ENCODE data around the gene ARL6IP4.

DNA sequence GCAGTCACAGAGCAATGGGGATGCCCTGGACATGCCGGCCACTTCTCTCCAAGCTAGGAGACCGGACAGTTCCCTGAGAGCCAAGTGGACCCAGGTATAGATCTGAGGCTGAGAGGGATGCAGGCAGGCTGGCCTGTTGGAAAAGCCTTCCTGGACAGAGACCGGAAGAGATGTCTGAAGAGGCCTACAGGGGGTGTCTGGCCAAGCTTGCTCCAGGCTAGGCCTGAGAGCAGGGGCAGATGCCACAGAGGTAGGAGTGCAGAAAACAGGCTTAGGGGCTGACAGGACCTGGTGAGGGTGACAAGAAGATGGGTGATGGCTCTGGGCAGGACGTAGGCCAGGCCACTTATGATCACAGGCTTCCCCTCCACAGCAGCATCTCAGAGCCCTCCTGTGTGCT, 30.2 kb downstream of the ARL6IP4 start:
- no peak for TF ChIP-seq CTCF (IDR thresholded peaks at IDR 0.05)
- no peak for TF ChIP-seq EZH2 (IDR thresholded peaks at IDR 0.05)

Data from neural progenitor cell (in vitro differentiated cells).